Tibial artery (tissue), 4 donors: ENCODE measurements around the gene DIPK2A.

Experiments used
- DNase-seq, 2 donors: peaks; one replicate each; pipeline ENCODE4 v3.0.0-alpha.2; 2019
- H3K27ac ChIP-seq, 2 donors: fragments of 200-600 bp; sonication (generic) in 1 of 2; 1 replicate in 1 of 2; 2 replicates in 1 of 2; pipeline ENCODE4 v1.5.1; 2018 to 2019; ENCODE audit warnings: mild to moderate bottlenecking in 1 of 2
- H3K27me3 ChIP-seq, 2 donors: fragments of 200-600 bp; sonication (generic) in 1 of 2; one replicate each; pipeline versions ENCODE4 v1.5.1 to v1.6.0; 2016 to 2019
- H3K36me3 ChIP-seq, 3 donors: fragments of 200-600 bp; sonication (generic) in 2 of 3; one replicate each; pipeline ENCODE4 v1.5.1; 2016 to 2019; ENCODE audit warnings: mild to moderate bottlenecking in 2 of 3
- H3K4me1 ChIP-seq, 4 donors: fragments of 200-600 bp; sonication (generic) in 2 of 4; 1 replicate in 3 of 4; 2 replicates in 1 of 4; pipeline ENCODE4 v1.5.1; 2016 to 2019
- H3K4me3 ChIP-seq, 2 donors: fragments of 200-600 bp; sonication (generic) in 1 of 2; 1 replicate in 1 of 2; 2 replicates in 1 of 2; pipeline ENCODE4 v1.5.1; 2018 to 2019; ENCODE audit warnings: mild to moderate bottlenecking in 2 of 2
- H3K9me3 ChIP-seq, 3 donors: fragments of 200-600 bp; sonication (generic) in 1 of 3; one replicate each; pipeline ENCODE4 v1.5.1; 2016 to 2019
- CTCF ChIP-seq, 2 experiments: fragments of 200-600 bp in 1 of 2; fragments of 450-650 bp in 1 of 2; IDR thresholded peaks; one replicate each; pipeline ENCODE4 v1.5.1; 2017 to 2019; ENCODE audit warnings: antibody characterized with exemption in 2 of 2, mild to moderate bottlenecking in 1 of 2, moderate library complexity in 1 of 2
- intact Hi-C: fragments of 100-400 bp; cut with DNase I; formaldehyde crosslinking; loops from one replicate; pipeline ENCODE4 v1.15.0; 2023; ENCODE audit warnings: low total_unique reads

DIPK2A gene

GRCh38 chr3:143972155-143972504 is 507 bp downstream of the DIPK2A start:
- intact Hi-C loops: no loop called here
- TF ChIP-seq CTCF (IDR thresholded peaks at IDR 0.05): no peak
- peaks cover 0 to 26% (median 6%) of the 10 kb centered on the region in 4 donors for H3K4me1 ChIP-seq
- H3K27ac ChIP-seq: peak overlapping the region; percentile 98 to 99
- peak overlapping the region; percentile 94 for H3K4me3 ChIP-seq
- no peaks in the 10 kb centered on the region for H3K27me3 ChIP-seq
- no peaks in the 10 kb centered on the region for H3K36me3 ChIP-seq
- H3K9me3 ChIP-seq: no peaks in the 10 kb centered on the region
- DNase-seq: peak in 1 of 2 donors; percentile 62

DNA sequence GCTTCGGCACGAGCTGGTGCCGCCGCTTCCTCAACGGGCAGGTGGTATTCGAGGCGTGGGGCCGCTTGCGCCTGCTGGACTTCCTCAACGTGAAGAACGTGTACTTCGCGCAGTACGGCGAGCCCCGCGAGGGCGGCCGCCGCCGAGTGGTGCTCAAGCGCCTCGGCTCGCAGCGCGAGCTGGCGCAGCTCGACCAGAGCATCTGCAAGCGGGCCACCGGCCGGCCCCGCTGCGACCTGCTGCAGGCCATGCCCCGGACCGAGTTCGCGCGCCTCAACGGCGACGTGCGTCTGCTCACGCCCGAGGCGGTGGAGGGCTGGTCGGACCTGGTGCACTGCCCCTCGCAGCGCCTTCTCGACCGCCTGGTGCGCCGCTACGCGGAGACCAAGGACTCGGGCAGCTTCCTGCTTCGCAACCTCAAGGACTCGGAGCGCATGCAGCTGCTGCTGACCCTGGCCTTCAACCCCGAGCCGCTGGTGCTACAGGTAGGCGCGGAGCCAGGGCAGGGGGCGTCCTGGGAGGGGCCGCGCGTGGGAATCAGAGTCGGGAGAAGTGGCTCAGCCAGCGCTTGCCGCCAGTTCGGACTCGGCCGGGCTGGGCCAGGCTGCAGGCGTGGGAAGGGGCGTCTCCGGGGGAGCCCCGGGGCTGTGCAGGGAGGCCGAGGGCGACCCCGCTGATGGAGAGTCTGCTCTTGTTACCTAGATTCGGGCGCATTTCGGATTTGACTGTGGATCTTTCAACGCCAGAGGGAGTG is 1.1 kb downstream of the DIPK2A start:
- intact Hi-C loops: no loop called here
- no peaks in the 10 kb centered on the region for H3K27me3 ChIP-seq
- peak overlapping the region; percentile 94 for H3K4me3 ChIP-seq
- DNase-seq: peak; percentile 73 to 83
- peaks cover 0 to 28% (median 6%) of the 10 kb centered on the region in 4 donors for H3K4me1 ChIP-seq
- no peaks in the 10 kb centered on the region for H3K36me3 ChIP-seq
- peak overlapping the region; percentile 98 to 99 for H3K27ac ChIP-seq
- peak; percentile 28 to 53 for TF ChIP-seq CTCF (IDR thresholded peaks at IDR 0.05)
- H3K9me3 ChIP-seq: no peaks in the 10 kb centered on the region

DNA sequence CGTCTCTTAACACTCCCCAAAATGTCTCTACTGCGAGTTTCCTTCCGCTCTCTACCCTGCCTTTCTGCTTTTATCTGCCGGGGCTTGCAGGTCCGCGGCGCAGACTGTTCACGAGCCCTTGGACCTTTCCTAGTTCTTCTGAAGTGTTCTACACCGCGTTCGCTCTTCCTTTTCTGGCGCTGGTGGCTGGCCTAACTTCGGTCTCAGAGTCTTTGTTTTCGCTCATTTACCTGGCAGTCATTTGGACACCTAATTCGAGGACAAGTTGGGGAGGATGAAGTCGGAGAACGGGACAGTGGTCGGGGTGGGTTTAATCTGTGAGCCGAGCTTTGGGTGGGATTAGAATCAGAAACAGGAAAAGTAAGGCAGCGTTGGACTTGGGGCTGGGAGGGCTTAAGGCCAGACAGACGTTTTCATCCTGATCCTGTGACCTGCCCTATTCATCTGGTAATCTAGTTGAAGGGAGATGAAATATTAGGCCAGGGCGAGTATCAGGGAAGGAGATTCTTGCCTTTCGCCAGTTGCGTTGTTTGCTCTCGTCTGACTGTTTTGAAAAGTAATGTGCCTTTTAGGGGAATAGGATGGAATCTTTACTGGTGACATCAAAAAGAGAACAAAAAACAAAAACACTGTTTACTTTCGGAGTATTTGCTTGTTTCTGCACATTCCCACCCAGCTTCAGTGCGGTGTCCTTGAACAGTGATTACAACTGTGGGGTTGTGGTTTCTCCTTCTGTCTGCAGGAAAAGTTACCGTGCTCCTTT is 1.8 kb downstream of the DIPK2A start:
- peak overlapping the region; percentile 98 to 99 for H3K27ac ChIP-seq
- H3K27me3 ChIP-seq: no peaks in the 10 kb centered on the region
- peaks cover 0 to 35% (median 9%) of the 10 kb centered on the region in 4 donors for H3K4me1 ChIP-seq
- intact Hi-C loops: no loop called here
- no peak for TF ChIP-seq CTCF (IDR thresholded peaks at IDR 0.05)
- H3K9me3 ChIP-seq: no peaks in the 10 kb centered on the region
- peak overlapping the region; percentile 94 for H3K4me3 ChIP-seq
- DNase-seq: peak in 1 of 2 donors; percentile 23
- H3K36me3 ChIP-seq: no peaks in the 10 kb centered on the region

DNA sequence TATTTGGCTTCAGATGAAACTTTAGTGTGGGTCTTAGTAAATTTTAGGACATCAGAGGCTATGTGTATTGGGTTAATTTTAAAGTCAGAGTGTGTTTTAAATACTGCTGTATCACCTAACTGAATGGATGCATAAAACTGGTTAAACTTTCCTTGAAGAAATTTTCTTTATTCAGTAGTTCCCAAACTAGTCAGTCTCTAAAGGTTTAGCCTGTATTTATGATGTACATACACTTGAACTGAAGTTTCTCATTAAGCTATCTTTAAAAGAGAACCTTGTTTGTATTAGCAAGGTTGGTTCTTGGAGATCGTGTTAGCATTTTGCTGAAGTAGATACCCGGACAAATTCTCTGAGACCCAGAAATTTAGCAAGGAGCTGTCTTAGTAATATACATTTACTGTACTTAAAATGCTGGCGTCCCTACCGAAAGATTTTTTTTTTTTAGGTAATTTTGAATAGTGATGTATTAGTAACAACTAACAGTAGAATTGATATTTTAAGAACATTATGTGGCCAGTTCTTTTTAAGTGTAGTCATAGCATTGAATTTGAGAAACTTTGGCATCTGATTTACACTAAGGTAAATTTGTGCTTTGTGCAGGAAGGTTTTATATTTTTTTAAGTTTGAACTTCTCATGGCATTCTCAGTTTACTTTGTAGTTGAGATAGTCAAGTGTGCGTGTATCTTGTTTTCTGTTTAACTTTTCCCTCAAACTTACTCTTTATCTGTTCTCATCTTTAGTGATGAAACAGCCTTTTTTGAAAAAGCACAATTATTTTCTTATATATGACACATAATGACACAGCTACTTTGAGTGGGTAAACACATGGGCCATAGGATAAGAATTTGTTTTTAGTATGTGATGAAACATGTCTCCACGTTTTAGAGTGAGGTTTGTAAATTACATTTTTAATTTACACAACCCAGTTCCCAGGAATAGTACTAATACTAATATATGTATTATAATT is 2.9 kb downstream of the DIPK2A start:
- no peaks in the 10 kb centered on the region for H3K27me3 ChIP-seq
- no peaks in the 10 kb centered on the region for H3K9me3 ChIP-seq
- peak overlapping the region; percentile 98 to 99 for H3K27ac ChIP-seq
- H3K36me3 ChIP-seq: no peaks in the 10 kb centered on the region
- intact Hi-C loops: no loop called here
- H3K4me3 ChIP-seq: peak overlapping the region; percentile 94
- DNase-seq: no peak
- TF ChIP-seq CTCF (IDR thresholded peaks at IDR 0.05): no peak
- H3K4me1 ChIP-seq: peaks cover 0 to 45% (median 10%) of the 10 kb centered on the region in 4 donors

GRCh38 chr3:143975554-143976152 is 4.0 kb downstream of the DIPK2A start:
- no peak for DNase-seq
- Histone ChIP-seq H3K27me3 (no peaks in the 10 kb centered on the region), H3K27ac (peak overlapping the region; percentile 98 to 99), H3K4me1 (peaks cover 0 to 56% (median 18%) of the 10 kb centered on the region in 4 donors), H3K9me3 (no peaks in the 10 kb centered on the region), H3K36me3 (no peaks in the 10 kb centered on the region), H3K4me3 (peak overlapping the region; percentile 94)
- intact Hi-C loops: no loop called here
- TF ChIP-seq CTCF (IDR thresholded peaks at IDR 0.05): peak; percentile 46 to 58
